Mucosa of rectum (tissue), 2 donors: ENCODE measurements around the gene TLR2.
"Not testable (repeated sequence)": the region's sequence is repeated elsewhere in the genome, so short reads cannot be mapped to it uniquely, and the experiment has no call there.

Experiments
- H3K27ac ChIP-seq, 2 donors: one replicate each; pipeline ENCODE4 v1.7.0; 2013; ENCODE audit warnings: inconsistent platforms in 2 of 2, low read depth in 2 of 2, low read length in 2 of 2
- H3K27me3 ChIP-seq, 2 donors: one replicate each; pipeline ENCODE4 v1.7.0; 2013; ENCODE audit warnings: low read length in 2 of 2; ENCODE audit not compliant: control insufficient read depth in 2 of 2, insufficient read depth in 2 of 2
- H3K36me3 ChIP-seq, 2 donors: one replicate each; pipeline ENCODE4 v1.7.0; 2013; ENCODE audit warnings: low read length in 2 of 2; ENCODE audit not compliant: control insufficient read depth in 2 of 2, insufficient read depth in 2 of 2
- H3K4me1 ChIP-seq, 2 donors: one replicate each; pipeline ENCODE4 v1.7.0; 2013; ENCODE audit warnings: low read length in 2 of 2, mild to moderate bottlenecking in 1 of 2; ENCODE audit not compliant: control insufficient read depth in 2 of 2, insufficient read depth in 2 of 2
- H3K4me3 ChIP-seq, 2 donors: one replicate each; pipeline ENCODE4 v1.7.0; 2013; ENCODE audit warnings: low read length in 2 of 2
- H3K9ac ChIP-seq, 2 donors: one replicate each; pipeline ENCODE4 v1.7.0; 2013; ENCODE audit warnings: low read length in 2 of 2, low read depth in 1 of 2, mild to moderate bottlenecking in 1 of 2
- H3K9me3 ChIP-seq, 2 donors: one replicate each; pipeline ENCODE4 v1.7.0; 2013; ENCODE audit warnings: low read length in 2 of 2; ENCODE audit not compliant: control insufficient read depth in 2 of 2
- donor health status: healthy.
- donor health status: Normal muscosa, but diverticular disease.

Gene TLR2

DNA sequence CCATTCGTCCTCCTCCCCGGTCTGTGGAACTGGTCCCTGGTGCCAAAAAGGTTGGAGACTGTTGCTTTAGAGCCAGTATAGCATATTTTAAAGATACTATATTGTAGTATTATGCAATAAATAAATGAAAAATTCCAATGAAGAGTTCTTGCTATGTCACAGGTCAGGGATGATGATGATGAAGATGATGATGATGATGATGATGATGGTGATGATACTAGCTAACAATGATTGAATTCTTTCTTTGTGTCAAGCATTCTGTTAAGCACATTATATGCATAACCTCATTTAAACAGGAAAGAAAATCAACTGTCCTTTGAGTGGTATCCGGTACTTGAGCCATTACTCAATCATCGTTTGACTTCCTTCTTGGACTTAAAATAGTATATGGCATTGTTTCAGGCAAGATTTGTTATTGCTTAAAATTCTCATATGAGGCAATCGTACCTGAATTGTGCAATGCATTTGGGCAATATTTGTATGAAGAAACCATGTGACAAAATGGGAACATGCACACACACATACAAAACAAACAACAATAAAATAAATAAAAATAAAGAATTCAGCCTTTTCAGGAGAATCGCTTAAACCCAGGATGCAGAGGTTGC is 22.8 kb upstream of the TLR2 start:
- Histone ChIP-seq H3K4me3 (no peak overlapping the region), H3K9ac (no peak overlapping the region), H3K36me3 (no peaks in the 10 kb centered on the region), H3K27me3 (no peaks in the 10 kb centered on the region), H3K4me1 (no peaks in the 10 kb centered on the region), H3K27ac (peak overlapping the region in 1 of 2 donors; percentile 44), H3K9me3 (no peaks in the 10 kb centered on the region)

- H3K9ac ChIP-seq: no peak overlapping the region
- H3K36me3 ChIP-seq: no peaks in the 10 kb centered on the region
- H3K4me1 ChIP-seq: no peaks in the 10 kb centered on the region
- H3K27ac ChIP-seq: no peak overlapping the region
- H3K27me3 ChIP-seq: no peaks in the 10 kb centered on the region
- H3K9me3 ChIP-seq: no peaks in the 10 kb centered on the region
- H3K4me3 ChIP-seq: no peak overlapping the region
Observed at GRCh38 chr4:153661908-153662307, 22.2 kb upstream of the TLR2 start.

DNA sequence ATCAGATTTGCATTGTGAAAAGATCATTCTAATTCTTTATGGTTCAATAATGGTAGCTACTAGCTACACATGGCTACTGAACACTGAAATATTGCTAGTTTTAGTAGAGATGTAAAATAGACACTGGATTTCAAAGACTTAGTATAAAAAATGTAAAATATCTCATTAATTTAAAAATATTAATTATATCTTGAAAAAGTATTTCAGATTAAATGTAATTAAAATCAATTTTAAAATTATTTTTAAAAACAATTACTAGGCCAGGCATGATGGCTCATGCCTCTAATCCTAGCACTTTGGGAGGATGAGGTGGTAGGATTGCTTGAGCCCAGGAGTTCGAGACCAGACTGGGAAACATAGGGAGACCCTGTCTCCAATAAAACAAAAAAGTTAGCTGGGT is 20.4 kb upstream of the TLR2 start:
- no peaks in the 10 kb centered on the region for H3K36me3 ChIP-seq
- no peaks in the 10 kb centered on the region for H3K4me1 ChIP-seq
- H3K9me3 ChIP-seq: no peaks in the 10 kb centered on the region
- no peaks in the 10 kb centered on the region for H3K27me3 ChIP-seq
- H3K27ac ChIP-seq: no peak overlapping the region
- H3K4me3 ChIP-seq: no peak overlapping the region
- no peak overlapping the region for H3K9ac ChIP-seq

DNA sequence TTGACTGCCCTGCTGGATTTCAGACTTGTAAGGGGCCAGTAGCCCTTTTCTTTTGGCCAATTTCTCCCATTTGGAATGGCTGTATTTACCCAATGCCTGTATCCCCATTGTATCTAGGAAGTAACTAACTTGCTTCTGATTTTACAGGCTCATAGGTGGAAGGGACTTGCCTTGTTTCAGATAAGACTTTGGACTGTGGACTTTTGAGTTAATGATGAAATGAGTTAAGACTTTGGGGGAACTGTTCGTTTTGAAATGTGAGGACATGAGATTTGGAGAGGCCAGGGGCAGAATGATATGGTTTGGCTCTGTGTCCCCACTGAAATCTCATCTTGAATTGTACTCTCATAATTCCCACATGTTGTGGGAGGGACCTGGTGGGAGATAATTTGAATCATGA is 17.6 kb upstream of the TLR2 start:
- not testable (repeated sequence) for H3K27ac ChIP-seq, H3K4me3 ChIP-seq, H3K27me3 ChIP-seq, H3K4me1 ChIP-seq, H3K9ac ChIP-seq, H3K9me3 ChIP-seq, H3K36me3 ChIP-seq

DNA sequence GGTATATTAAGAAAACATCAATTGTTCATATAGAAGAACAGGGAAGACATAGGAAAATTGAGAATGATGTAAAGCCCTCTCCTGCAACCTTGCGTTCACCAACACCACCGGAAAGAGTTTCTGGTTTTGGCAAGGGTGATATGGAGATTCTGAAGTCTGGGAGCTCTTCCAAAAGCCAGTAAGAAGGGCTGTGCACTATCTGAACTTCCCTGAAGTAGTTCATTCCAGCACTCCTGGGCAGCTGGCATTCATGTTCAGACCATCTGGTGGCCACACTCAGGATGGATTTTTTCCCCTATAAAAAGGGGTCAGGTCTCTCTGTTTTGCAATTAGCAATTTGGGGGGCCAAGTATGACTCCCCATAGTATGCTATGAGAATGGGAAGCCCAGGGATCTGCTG is 15.4 kb upstream of the TLR2 start:
- Histone ChIP-seq H3K9ac (no peak overlapping the region), H3K27ac (no peak overlapping the region), H3K9me3 (no peaks in the 10 kb centered on the region), H3K4me3 (no peak overlapping the region), H3K27me3 (no peaks in the 10 kb centered on the region), H3K36me3 (no peaks in the 10 kb centered on the region), H3K4me1 (no peaks in the 10 kb centered on the region)

DNA sequence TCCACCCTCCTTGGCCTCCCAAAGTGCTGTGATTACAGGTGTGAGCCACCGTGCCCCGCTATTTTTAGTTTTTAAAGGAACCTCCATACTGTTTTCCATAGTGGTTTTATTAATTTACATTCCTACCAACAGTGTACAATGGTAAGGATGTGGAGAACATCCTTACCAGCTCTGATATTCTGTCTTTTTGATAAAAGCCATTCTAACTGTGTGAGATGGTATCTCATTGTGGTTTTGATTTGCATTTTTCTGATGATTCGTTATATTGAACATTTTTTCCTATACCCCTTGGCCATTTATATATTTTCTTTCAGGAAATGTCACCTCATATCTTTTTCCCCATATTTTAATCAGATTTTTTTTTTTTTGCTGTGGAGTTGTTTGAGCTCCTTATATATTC is 14.2 kb upstream of the TLR2 start:
- H3K4me3 ChIP-seq: no peak overlapping the region

DNA sequence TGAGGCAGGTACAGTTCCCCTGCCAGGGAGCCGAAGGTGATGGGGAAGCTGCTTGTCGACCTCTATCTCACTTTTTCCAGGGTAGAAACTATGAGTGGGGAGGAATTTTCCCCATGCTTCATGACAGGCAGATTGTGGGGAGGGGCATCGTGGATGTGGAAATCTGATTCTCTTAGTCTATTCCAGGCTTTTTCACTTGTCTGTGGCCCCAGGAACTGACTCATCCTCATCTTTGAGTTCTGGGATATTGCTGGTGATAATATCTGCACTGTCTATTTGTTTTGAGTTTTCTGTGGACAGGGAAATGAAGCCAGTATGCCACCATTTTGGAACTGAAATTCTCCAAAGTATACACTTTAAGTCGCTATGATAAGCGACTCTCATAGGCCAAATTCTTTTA is 7.6 kb upstream of the TLR2 start:
- peaks cover 0 to 4% of the 10 kb centered on the region in 2 donors for H3K27me3 ChIP-seq
- no peaks in the 10 kb centered on the region for H3K4me1 ChIP-seq
- H3K9ac ChIP-seq: no peak overlapping the region
- H3K36me3 ChIP-seq: no peaks in the 10 kb centered on the region
- no peak overlapping the region for H3K27ac ChIP-seq
- H3K4me3 ChIP-seq: no peak overlapping the region
- no peaks in the 10 kb centered on the region for H3K9me3 ChIP-seq

More for the DNA sequence above, 14.2 kb upstream of the TLR2 start:
- H3K9me3 ChIP-seq: no peaks in the 10 kb centered on the region
- no peaks in the 10 kb centered on the region for H3K4me1 ChIP-seq
- no peak overlapping the region for H3K27ac ChIP-seq
- H3K9ac ChIP-seq: no peak overlapping the region
- no peaks in the 10 kb centered on the region for H3K36me3 ChIP-seq
- H3K27me3 ChIP-seq: no peaks in the 10 kb centered on the region

DNA sequence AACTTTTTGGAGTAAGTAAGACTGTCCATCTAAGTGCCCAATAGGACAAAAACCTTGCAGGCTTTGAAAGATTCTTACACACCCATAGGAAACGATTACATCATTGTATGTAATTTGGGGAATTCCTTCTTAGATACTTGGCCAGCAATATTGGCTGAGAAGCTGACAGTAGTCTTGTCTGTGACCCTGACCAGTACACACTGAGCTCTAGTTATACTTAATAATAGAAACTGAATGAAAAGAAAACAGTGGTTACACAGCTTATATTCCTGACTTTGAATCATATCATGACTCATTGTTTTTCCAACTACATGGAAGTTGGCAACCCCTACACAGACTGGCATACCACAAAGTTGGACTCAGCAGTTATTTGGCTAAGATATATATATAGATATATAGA is 7.1 kb upstream of the TLR2 start:
- no peak overlapping the region for H3K9ac ChIP-seq
- no peak overlapping the region for H3K27ac ChIP-seq
- no peaks in the 10 kb centered on the region for H3K9me3 ChIP-seq
- peaks cover 0 to 4% of the 10 kb centered on the region in 2 donors for H3K27me3 ChIP-seq
- no peaks in the 10 kb centered on the region for H3K36me3 ChIP-seq
- no peak overlapping the region for H3K4me3 ChIP-seq
- H3K4me1 ChIP-seq: no peaks in the 10 kb centered on the region

DNA sequence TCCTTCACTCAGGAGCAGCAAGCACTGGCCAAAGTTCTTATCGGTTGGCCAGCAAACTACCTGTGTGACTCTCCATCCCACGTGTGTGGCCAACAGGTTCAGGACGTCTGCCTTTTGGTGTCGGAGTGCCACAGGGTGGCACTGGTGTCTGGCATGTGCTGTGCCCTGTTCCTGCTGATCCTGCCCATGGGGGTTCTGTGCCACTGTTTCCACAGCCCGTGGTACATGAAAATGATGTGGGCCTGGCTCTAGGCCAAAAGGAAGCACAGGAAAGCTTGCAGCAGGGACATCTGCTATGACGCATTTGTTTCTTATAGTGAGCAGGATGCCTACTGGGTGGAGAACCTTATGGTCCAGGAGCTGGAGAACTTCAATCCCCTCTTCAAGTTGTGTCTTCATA is 4.6 kb upstream of the TLR2 start:
- Histone ChIP-seq H3K9me3 (no peaks in the 10 kb centered on the region), H3K9ac (no peak overlapping the region), H3K4me3 (no peak overlapping the region), H3K27ac (no peak overlapping the region), H3K36me3 (no peaks in the 10 kb centered on the region), H3K27me3 (peaks cover 7 to 10% of the 10 kb centered on the region in 2 donors), H3K4me1 (peaks cover 2 to 7% of the 10 kb centered on the region in 2 donors)

GRCh38 chr4:153683763-153684181 is 308 bp upstream of the TLR2 start:
- Histone ChIP-seq H3K4me1 (peaks cover 6 to 12% of the 10 kb centered on the region in 2 donors), H3K27ac (no peak overlapping the region), H3K9me3 (peaks cover 4 to 8% of the 10 kb centered on the region in 2 donors), H3K4me3 (peak overlapping the region; percentile 65 to 67), H3K9ac (peak overlapping the region in 1 of 2 donors; percentile 57), H3K36me3 (no peaks in the 10 kb centered on the region), H3K27me3 (peaks cover 10 to 18% of the 10 kb centered on the region in 2 donors)

- Histone ChIP-seq H3K27ac (no peak overlapping the region), H3K36me3 (no peaks in the 10 kb centered on the region), H3K4me3 (peak overlapping the region; percentile 65 to 67), H3K9ac (peak overlapping the region; percentile 34 to 57), H3K9me3 (peaks cover 4 to 8% of the 10 kb centered on the region in 2 donors), H3K27me3 (peaks cover 10 to 16% of the 10 kb centered on the region in 2 donors), H3K4me1 (peaks cover 6 to 12% of the 10 kb centered on the region in 2 donors)
Observed at GRCh38 chr4:153684971-153685371, 891 bp downstream of the TLR2 start.
